Left lobe of liver (tissue), 2 donors: ENCODE results near the gene WDR53. TPM values are rescaled to one million over a fixed set of nuclear protein-coding genes. Genes with fewer than 3 reads are reported as not detected.
A peak's percentile ranks its signal among the peaks of the same experiment; 100 is the strongest.
"Not testable (repeated sequence)": the region's sequence is repeated elsewhere in the genome, so short reads cannot be mapped to it uniquely, and the experiment has no call there.

ENCODE experiments used
- ATAC-seq: fragments of 200-7000 bp; cut with Tn5 transposase; one replicate; pipeline ENCODE4 v1.9.1; 2020; ENCODE audit warnings: mild to moderate bottlenecking, moderate library complexity
- DNase-seq: peaks from one replicate; pipeline ENCODE4 v3.0.0-alpha.2; 2020; ENCODE audit warnings: low spot score
- total RNA-seq: library from RNA; stranded (reverse); gene quantifications from one replicate; pipeline ENCODE4 v1.2.1, GENCODE V29; 2021
- donor health status: DM: no; HTN: no; CAD: no; lungs with moderate emphysema.
- donor health status: DM: no; HTN: yes; CAD: no.

WDR53 gene
- total RNA-seq, 1 donor from 2014 or later: 5.1 TPM

DNA sequence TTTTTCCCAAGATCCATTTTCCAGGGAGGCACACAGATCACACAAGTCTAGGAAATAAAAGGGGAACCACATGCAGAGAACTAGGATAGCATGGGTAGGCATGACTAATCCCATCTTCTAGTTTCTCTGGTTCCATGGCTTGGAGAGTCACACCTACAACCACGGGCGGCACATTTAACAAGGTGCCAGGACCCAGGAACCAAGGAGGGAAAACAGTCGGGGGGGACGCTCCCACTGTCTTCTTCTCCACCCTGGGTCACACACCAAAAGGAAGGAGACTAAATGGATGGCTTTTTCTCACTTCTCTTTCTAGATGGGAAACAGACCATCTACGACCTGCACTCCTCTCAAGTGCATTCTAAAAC lies 48.7 kb downstream of the WDR53 start:
- no peak for DNase-seq
- peak; percentile 22 for ATAC-seq

- DNase-seq: peak; percentile 57
- peak; percentile 89 for ATAC-seq
Observed at GRCh38 chr3:196518966-196519717, 49.2 kb downstream of the WDR53 start.

DNA sequence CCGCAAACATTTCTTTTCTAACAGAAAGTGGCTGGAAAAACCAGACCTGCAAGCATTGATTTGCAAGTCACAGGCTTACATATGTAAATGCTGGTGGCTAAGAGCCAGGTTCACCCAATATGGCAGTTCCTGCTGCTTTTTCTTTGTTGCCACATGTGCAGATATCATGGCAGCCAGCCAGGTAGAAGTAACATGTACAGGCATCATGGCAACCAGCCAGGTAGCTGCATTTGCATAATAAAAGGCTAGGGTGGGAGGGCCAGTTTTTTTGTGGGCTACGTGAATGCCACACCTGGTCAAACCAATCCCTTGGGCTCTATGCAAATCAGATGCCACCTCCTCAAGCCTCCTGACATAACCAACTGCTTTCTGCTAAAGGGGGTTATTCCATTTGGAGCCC lies 50.4 kb downstream of the WDR53 start:
- no peak for DNase-seq
- ATAC-seq: no peak

DNA sequence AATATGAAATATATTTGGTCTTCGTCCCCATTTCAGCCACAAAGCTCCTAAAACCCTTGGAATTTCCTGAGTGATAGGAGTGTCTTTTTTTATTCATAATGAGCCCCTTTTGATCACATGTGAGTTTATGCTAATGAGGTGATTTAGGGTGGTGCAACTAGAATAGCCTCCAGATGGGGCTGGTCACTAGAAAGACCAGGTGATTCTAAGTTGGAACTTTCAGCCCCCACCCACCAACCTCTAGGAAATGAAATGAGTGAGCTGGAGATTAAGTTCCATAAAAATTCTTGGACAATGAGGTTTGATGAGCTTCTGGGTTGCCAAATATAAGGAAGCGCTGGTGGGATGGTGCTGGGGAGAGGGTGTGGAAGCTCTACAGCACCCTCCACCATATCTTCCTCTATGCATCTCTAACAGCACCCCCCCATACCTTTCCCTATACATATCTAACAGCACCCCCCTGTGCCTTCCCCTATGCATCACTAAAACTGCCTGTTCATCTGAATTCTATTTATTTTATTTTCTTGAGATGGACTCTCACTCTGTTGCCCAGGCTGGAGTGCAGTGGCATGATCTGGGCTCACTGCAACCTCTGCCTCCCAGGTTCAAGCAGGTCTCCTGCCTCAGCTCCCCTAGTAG lies 51.1 kb downstream of the WDR53 start:
- DNase-seq (no peak), ATAC-seq (no peak)

GRCh38 chr3:196514913-196515621 lies 53.3 kb downstream of the WDR53 start, which contains the start of gene SMCO1:
SMCO1 (minus strand) TSS chr3:196515346; CDS start chr3:196515209, 137 bp downstream.
- ATAC-seq: no peak

DNA sequence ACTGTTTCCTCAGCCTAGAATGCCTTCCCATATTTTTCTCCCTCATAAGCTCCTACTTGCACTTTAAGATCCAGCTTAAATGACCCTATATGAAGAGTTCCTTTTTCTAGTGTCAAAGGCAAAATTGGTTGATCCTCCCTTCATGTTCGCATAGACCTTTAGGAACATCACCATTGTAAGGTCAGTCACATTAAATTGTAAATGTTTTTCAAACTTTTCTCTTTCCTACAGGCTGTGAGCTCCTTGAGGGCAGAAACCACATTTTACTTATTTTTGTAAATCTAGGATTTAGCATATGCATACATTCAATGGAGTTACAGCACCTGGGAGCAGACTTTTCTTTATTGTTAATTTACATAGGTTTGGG lies 54.0 kb downstream of the WDR53 start:
- DNase-seq (no peak), ATAC-seq (no peak)

More at GRCh38 chr3:196514913-196515621, 53.3 kb downstream of the WDR53 start, which contains the start of gene SMCO1:
- no peak for DNase-seq

DNA sequence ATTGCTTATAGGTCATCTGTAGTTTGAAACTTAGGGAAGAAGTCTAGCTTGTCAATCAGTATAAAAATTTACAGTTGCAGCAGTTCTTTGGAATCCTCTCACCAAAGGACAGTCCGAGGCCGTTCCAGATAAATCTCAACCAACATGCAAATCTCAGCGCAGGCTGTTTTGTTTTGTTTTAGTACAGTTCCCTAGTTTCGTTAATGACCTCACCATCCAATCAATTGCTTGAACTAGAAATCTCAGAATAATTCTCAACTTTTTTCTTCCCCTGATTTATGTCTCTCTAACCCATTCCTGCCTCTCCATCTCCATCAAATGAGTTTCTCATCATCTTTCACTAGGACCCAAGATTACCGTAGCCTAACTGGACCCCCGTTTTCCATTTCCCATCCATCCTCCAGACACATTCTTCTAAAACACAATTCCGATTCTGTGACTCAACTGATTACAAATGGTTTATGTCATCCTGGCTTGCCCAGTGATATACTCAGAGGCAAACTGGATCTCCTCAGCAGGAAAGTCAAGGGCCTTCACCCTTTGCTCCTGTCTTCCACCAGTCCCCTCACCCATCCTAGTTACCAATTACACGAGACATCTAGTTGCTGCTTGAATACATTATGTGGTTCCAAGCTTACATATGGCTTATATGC lies 54.5 kb downstream of the WDR53 start:
- DNase-seq (no peak), ATAC-seq (no peak)

DNA sequence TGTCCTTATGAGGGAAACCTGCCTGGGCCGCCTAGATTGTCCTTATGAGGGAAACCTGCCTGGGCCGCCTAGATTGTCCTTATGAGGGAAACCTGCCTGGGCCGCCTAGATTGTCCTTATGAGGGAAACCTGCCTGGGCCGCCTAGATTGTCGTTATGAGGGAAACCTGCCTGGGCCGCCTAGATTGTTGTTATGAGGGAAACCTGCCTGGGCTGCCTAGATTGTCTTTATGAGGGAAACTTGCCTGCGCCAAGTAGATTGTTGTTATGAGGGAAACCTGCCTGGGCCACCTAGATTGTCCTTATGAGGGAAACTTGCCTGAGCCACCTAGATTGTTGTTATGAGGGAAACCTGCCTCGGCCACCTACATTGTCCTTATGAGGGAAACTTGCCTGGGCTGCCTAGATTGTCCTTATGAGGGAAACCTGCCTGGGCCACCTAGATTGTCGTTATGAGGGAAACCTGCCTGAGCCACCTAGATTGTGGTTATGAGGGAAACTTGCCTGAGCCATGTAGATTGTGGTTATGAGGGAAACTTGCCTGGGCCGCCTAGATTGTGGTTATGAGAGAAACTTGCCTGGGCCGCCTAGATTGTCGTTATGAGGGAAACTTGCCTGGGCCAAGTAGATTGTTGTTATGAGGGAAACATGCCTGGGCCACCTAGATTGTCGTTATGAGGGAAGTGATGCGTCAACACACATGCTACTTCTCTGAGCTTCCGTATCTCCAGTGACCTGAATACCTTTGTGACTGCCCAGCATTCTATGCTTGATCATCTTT lies 56.5 kb downstream of the WDR53 start:
- not testable (repeated sequence) for DNase-seq, ATAC-seq

- ATAC-seq: not testable (repeated sequence)
Observed at GRCh38 chr3:196511108-196511507, 57.2 kb downstream of the WDR53 start.

DNA sequence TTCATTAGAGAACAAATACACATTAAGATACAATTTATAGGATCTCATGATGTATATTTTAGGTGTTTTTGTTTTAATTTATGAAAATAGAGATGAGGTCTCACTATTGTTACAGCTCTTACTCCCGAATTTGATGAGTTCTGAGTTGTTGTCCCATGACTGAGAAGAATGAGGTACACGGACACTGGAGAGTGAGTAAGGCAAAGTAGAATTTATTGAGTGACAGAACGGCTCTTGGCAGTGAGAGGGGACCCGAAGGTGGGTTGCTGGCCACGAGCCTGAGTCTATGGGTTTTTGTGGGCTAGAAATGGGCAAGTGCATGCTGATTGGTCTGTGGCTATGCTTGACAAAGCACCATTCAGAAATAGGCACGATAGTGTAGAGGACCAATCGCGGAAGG lies 61.7 kb downstream of the WDR53 start:
- ATAC-seq (no peak), DNase-seq (no peak)

More at GRCh38 chr3:196511108-196511507, 57.2 kb downstream of the WDR53 start:
- not testable (repeated sequence) for DNase-seq

- DNase-seq (no peak), ATAC-seq (no peak)
Observed at GRCh38 chr3:196504556-196504955, 63.8 kb downstream of the WDR53 start.

Other genes with a start within 250 kb of the WDR53 start
- gene TM4SF19, start 230.2 kb downstream of the WDR53 start, total RNA-seq: not detected
- 18.5 TPM for gene UBXN7, start 136.1 kb downstream of the WDR53 start, total RNA-seq
- 12.9 TPM for gene RNF168, start 64.8 kb downstream of the WDR53 start, total RNA-seq
- gene SMCO1, start 53.2 kb downstream of the WDR53 start, total RNA-seq: not detected
- gene FBXO45, start 106 bp upstream of the WDR53 start, total RNA-seq: 3.5 TPM
- 1.7 TPM for gene NRROS, start 71.1 kb upstream of the WDR53 start, total RNA-seq
- 0.43 TPM for gene CEP19, start 143.7 kb upstream of the WDR53 start, total RNA-seq
- 7.2 TPM for gene PIGX, start 143.8 kb upstream of the WDR53 start, total RNA-seq
- gene PAK2, start 171.3 kb upstream of the WDR53 start, total RNA-seq: 37.4 TPM